Adipose tissue (tissue), 3 donors: ENCODE measurements around the gene KLHL25. TPM values are rescaled to one million over a fixed set of nuclear protein-coding genes. Genes with fewer than 3 reads are reported as not detected.

Source experiments
- H3K27ac ChIP-seq: one replicate; pipeline ENCODE4 v1.5.1; 2013; ENCODE audit warnings: low read depth, low read length
- WGBS, 3 donors: extraction: QIAGEN DNeasy Blood & Tissue Kit; methylation state at CpG; one replicate each; pipeline ENCODE4 v1.1.7; 2013; 5-methylcytosine and 5-hydroxymethylcytosine counted together
- polyA plus RNA-seq, 3 donors: library from polyadenylated mRNA; stranded (reverse); fragments of 200-250 nt; gene quantifications; one replicate each; pipeline ENCODE4 v1.2.3, GENCODE V29; 2013
- donor health status: healthy with polysubstance abuse.
- donor health status: Bipolar disorder and iron deficiency.
- donor health status: healthy.

KLHL25 gene
- polyA plus RNA-seq, 3 donors = 3.4 to 30.8 (median 3.8) TPM

DNA sequence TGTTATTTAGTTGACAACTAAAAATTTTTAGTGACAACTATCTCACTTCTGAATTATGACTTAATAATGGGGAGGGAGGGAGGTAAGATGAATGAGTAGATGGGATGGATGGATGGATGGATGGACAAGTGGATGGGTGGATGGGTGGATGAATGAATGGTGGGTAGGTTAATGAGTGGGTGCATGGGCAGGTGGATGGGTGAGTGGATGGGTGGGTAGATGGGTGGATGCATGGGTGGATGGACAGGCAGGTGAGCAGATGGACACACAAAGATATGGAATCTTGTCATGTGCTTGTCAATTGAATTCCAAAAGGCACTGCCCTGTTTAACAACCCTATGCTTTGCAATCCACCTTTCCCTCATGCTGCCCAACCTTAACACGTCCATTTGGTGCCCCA is 41.5 kb downstream of the KLHL25 start:
- 89 to 98% (median 95%) methylated on average over 1 of the region's 1 CpG for WGBS, 3 donors
- no peak overlapping the region for H3K27ac ChIP-seq

DNA sequence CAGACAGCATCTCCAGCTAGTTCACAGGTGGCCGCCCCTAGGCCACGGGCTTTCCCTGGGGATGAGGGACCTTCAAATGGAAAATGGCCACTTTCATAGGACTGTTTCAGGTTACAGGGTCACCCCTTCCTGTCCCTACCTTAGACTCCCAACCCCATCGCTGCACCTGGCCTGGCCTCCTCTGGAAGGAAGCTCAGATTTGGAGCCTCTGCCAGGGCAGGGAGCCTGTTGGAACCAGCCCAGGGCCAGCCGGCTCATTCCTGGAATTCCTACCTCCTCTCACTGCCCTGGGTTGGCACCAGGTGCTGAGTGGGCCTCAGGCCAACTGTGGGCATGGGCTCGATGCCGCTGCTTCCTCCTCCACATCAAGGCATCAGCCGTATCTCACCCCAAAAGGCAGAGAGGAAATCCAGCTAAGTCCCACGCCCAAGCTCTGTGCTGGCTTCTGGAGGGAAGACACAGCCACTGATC is 42.2 kb downstream of the KLHL25 start:
- no peak overlapping the region for H3K27ac ChIP-seq
- 19 to 54% (median 50%) methylated on average over 8 of the region's 8 CpGs for WGBS, 3 donors

DNA sequence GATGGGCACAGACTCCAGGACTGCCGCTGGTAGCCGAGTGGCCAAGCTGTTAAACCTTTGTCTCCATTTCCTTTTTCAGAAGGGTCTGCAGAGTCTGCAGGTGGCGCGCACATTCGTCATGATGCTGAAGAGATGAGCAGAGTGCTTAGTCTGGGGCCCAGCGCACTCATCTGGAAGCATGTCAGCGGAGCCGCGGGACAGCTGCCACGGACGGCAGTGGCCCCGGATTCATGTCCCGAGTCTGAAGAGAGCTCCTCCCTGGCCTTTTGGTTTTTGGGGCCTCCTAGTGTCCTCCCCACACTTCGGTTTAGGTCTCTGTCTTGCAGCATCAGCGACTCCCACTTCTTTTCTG is 42.6 kb downstream of the KLHL25 start:
- WGBS, 3 donors = 75 to 83% (median 80%) methylated on average over 15 of the region's 15 CpGs
- H3K27ac ChIP-seq = no peak overlapping the region

DNA sequence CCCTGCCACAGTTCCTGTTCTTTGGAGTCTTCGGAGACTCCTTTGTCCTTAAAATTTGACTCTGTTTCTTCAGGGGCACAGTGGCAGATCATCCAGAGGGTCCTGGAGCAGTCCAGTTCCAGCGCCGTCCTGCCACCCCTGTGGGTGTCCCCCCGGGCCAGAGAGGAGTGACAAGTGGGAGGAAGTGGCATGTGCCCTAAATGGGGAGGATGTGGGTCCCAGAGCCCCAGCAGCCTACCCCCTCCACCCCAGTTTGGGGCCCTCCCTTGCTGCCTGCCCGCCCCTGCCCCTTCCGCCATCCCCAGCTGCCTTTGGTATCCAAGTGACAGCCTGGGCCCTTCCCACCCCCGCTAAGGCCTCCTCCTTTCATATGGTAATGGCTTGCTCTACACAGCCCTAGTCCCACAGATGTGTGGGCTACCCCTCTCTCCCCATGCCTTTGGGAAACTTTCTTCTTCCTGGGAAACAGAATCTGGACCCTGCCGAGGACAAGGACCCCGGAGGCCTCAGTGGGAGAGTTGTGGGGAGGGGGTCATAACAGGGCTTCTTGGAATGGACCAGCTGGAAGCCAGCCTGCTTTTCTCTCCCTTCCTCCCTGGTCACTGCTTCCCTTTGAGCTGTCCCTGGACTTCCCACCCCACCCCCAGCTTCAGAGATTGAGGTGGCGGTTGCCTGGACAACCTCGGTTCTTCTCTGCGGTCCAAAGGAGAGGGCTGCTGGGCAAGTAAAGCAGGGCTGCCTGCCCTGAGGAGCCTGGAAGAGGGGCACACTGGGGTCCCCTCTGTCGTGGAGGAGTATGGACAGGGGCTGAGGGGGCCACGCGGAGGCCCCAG is 43.2 kb downstream of the KLHL25 start:
- H3K27ac ChIP-seq = no peak overlapping the region
- WGBS, 3 donors = 39 to 54% (median 53%) methylated on average over 15 of the region's 15 CpGs

DNA sequence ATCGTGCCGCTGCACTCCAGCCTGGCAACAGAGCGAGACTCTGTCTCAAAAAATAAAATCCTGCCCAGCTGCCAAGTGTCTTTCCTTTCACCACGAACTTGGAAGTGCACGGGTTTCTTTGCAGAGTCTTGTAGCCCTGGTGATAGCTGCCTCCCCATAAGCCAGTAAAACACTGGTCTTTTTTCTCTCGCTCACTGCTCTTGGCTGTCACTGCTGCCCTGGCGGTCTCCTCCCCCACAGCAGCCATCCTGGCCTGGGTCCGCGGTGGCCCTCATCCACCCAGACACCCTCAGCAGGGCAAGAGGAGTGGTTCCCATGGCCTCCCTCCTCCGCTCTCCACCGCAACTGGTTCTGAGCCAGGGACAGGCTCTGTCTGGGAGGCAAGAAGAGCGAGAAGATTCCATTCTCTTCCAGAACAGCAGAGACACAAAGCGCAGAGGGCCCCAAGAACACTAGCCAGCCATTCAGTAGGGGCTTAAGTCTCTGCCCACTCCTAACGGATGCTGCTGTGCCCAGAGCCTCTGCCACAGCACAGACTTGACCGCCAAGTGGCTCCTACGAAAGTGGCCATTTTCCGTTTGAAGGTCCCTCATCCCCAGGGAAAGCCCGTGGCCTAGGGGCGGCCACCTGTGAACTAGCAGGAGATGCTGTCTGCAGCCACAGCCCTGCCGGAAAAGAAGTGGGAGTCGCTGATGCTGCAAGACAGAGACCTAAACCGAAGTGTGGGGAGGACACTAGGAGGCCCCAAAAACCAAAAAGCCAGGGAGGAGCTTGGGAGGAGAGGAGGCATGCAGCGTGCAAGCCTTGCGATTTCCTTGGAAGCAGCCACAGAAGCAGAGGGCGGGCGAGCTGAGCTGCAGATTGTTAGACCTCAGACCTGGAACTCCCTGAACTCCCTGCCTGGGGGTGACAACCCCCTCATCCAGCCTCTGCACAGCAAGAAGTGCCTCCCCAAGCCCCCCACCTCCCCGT is 44.1 kb downstream of the KLHL25 start:
- no peak overlapping the region for H3K27ac ChIP-seq
- 37 to 66% (median 45%) methylated on average over 26 to 27 of the region's 27 CpGs for WGBS, 3 donors

DNA sequence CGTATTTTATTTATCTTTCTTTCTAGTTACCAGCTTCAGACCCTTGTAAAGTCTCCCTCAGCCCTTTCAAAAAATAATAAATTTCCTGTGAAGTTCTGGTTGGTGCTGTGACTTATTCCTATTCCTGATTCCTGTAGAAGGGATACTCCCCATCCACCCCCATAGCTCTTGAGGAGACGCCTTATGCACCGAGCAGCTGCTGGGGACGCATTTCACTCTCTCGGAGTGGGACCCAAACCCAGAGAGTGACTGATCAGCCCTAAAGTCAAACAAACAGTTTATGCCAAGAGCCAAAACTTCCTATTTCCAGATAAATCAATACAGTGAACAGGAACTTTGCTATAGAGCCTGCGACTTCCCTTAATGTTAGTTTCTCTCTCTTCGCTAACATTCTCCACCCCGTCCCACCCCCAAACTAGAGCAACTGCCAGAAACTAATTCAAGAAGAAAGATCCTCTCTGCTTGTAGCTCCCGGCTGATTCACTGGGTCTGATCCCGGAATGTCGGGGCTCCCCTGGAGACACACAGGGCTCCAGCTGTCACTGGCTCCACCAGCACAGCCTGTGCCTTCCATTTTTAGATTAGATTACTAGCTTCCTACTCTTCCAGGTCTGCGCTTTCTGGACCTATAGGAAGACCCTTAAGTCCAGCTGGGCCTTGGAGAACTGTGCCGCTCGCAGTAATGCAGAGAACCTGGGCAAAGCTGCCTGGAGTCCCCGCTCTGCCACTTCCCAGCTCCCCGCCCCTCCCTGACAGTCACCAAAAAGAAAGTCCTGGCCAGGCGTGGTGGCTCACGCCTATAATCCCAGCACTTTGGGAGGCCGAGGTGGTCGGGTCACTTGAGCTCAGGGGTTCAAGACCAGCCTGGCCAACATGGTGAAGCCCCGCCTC is 45.2 kb downstream of the KLHL25 start:
- WGBS, 3 donors = 59 to 73% (median 63%) methylated on average over 21 of the region's 21 CpGs
- H3K27ac ChIP-seq = no peak overlapping the region

DNA sequence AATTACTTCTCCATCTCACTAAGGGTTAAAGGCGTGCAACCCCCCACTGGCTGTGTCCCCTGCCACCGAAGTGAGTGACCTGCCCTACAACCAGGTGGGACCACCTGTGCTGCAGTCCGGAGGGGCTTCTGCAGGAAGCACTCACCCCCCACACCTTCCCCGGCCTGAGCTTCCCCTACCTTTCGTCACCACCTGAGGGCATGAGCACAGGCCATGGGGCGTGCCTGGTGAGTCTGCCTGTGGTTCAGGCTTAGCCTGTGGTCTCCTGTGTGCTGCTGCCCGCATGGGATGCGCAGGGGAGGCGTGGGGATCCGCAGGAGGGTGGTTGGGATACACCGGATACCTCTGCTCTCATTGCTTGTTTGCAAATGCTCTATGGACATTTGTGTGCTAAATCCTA is 46.0 kb downstream of the KLHL25 start:
- WGBS, 3 donors = 78 to 87% (median 82%) methylated on average over 11 of the region's 11 CpGs
- H3K27ac ChIP-seq = no peak overlapping the region

DNA sequence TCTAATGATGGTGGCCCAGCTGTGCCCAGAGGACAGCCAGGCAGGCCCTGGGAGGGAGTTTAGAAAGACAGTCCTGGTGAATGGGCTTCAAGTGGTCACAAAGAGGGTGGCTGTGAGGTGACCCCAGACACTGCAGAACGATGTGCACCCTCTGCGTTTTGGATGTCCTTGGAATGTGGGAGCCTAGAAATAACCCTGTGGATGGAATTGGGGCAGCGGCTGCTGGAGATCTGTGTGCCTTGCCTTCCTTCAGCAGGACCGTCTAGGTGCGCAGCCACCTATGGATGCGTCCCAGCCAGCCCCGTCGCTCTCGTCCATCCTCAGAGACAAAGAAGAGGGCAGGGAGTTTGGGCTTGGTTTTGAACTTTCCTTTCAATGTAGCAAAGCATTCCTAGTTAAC is 46.5 kb downstream of the KLHL25 start:
- 89 to 92% (median 91%) methylated on average over 9 of the region's 9 CpGs for WGBS, 3 donors
- H3K27ac ChIP-seq = no peak overlapping the region

DNA sequence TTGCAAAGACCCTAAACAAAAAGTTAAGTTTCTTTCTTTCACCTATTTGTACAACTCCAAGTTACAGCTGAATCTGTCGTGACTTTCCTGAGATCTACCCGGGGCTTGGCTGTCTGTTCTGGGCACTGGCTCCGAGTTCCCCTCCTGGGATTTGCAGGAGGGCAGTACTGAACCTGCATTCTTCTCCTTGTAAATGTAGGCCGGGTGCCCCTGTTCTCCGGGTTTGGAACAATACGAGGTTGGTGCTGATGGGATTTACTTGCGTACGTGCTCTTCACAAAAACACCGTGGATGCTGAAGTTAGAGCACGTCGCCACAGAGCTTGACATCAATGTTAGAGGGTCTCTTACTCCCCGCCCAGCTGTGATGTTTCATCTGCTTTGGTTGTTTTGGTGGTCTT is 48.1 kb downstream of the KLHL25 start:
- 88 to 92% (median 90%) methylated on average over 12 of the region's 12 CpGs for WGBS, 3 donors
- no peak overlapping the region for H3K27ac ChIP-seq

DNA sequence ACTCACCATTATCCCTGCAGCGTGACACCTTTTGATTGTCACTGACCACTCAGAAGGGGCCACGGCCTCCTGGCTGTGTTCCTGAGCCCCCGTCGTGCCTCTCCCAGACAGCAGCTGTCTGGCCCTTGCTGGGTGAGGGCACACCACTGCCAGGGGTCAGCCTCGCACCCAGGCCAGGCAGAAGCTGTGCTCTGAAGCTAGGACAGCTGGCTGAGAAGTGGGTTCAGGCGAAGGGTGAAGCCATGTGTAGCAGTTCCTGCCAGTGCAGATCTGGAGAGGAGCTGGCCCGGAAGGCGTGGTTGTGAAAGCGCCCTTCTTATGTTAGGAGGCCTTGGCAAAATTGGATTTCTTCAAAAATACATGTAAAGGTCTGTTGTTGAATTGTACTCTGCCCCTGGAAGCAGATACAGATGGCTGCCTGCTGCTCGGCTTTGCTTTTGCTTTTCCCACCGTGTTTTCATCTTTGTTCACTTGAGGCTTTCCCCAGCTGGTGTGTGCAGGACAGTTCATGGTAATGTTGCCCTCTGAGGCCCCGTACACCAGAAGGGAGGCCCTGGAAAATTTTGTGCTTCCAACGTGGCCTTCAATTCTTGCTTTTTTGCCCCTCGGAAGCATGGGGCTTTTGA is 49.1 kb downstream of the KLHL25 start:
- WGBS, 3 donors = 73 to 82% (median 81%) methylated on average over 14 of the region's 14 CpGs
- no peak overlapping the region for H3K27ac ChIP-seq

DNA sequence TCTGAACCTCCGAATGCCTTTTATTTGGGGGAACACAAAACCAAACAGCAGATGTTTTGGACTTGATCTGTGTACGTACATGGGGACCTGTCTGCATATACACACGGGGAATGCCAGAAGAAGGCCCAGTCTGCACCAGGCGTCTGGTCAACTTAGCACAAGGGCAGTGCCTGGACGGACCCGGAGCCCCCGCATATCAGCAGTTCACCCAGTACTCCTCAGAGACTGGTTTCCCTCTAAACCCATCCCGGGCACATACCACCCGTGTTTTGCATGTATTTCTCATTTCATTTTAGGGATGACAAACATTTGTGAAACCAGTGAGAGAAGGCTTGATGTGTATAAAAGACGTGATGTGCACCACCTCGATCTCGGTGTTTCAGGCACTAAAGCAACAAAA is 49.7 kb downstream of the KLHL25 start:
- WGBS, 3 donors = 85 to 90% (median 89%) methylated on average over 12 of the region's 12 CpGs

DNA sequence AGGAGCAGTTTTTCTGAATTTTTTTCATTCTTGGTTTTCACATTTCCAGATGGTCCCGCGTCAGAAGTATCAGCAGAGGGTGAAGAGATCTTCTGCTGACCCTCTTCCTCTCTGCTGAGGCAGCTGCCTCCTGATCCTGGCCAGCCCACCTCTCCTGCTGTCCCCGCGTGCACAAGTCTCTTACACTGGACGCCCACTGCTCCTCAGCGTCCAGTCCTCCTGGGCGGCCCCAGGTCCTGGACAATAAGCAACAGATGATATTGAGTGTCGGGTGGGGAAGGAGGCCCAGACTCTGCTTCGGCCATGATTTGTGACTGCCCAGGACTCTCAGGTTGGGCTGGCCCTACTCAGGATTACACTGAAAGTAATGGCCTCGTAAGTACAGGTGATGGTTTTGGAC is 50.1 kb downstream of the KLHL25 start:
- WGBS, 3 donors = 87 to 92% (median 90%) methylated on average over 10 of the region's 10 CpGs
- H3K27ac ChIP-seq = no peak overlapping the region

More for the DNA sequence above, 49.7 kb downstream of the KLHL25 start:
- H3K27ac ChIP-seq = no peak overlapping the region

DNA sequence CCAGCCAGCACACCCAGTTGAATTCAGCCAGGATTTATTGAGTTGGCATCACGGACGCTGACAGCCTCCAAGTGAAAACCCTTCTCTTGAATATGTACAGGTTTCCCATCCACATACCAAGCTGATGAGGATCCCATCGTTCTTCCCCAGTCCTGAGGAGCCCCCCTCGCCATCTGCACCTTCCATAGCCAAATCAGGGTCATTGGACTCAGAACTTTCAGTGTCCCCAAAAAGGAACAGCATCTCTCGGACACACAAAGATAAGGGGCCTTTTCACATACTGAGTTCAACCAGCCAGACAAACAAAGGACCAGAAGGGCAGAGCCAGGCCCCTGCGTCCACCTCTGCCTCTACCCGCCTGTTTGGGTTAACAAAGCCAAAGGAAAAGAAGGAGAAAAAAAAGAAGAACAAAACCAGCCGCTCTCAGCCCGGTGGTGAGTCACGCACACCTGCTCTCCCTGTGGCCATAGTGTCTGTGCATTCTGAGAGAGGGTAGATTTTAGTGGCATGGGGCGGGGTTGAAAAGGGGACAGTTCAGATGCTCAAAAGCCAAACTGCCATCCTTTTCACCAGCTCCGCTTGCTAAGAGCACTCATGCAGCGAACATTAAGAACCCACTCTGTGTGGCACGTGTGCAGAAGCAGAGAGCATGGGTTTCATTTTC is 51.2 kb downstream of the KLHL25 start:
- 84 to 89% (median 88%) methylated on average over 14 of the region's 14 CpGs for WGBS, 3 donors
- H3K27ac ChIP-seq = no peak overlapping the region

DNA sequence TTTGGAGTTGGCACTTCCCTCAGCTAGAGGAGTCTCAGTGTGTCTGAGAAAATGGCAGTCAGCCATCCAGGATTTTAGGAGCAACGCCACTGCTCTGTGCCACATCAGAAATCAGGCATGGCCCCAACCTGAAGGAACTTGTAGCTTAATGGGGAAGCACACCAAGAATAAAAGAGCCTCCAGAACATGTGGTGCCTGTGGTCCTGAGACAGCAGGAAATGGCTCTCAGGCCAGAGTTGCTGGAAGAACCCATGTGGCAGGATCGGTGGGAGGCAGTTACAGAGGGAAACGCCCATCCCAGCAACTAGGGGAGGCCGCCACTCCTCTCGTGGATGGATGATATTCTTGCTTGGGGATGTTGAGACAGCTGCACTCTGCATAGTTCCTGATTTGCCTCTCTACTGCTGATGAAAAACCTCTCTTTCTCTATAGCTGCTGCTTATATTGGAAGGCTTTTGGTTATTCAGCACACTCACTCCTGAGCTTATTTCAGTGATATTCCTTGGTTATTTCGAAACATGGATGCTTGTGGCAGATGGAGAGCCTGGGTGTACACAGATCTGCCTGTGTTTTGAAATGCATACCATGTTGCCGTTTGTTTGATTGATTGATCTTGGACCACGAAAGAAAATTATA is 52.4 kb downstream of the KLHL25 start:
- no peak overlapping the region for H3K27ac ChIP-seq
- 56 to 73% (median 64%) methylated on average over 8 of the region's 8 CpGs for WGBS, 3 donors

DNA sequence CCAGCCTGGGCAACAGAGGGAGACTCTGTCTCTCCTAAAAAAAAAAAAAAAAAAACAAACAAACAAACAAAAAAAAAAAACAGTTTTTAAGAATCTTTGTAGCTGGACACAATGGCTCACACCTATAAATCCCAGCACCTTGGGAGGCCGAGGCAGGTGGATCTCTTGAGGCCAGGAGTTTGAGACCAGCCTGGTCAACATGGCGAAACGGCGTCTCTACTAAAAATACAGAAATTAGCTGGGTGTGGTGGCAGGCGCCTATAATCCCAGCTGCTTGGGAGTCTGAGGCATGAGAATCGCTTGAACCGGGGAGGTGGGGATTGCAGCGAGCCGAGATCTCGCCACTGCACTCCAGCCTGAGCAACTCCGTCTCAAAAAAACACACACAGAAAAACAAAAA is 53.1 kb downstream of the KLHL25 start:
- 93 to 97% (median 95%) methylated on average over 11 of the region's 11 CpGs for WGBS, 3 donors
- H3K27ac ChIP-seq = no peak overlapping the region

DNA sequence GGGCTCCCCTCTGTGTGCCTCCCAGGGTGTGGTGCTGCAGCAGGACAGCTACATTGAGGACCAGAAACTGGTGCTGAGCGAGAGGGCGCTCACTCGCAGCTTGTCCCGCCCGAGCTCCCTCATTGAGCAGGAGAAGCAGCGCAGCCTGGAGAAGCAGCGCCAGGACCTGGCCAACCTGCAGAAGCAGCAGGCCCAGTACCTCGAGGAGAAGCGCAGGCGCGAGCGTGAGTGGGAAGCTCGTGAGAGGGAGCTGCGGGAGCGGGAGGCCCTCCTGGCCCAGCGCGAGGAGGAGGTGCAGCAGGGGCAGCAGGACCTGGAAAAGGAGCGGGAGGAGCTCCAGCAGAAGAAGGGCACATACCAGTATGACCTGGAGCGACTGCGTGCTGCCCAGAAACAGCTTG is 53.7 kb downstream of the KLHL25 start:
- WGBS, 3 donors = 93 to 96% (median 94%) methylated on average over 20 of the region's 20 CpGs
- no peak overlapping the region for H3K27ac ChIP-seq

DNA sequence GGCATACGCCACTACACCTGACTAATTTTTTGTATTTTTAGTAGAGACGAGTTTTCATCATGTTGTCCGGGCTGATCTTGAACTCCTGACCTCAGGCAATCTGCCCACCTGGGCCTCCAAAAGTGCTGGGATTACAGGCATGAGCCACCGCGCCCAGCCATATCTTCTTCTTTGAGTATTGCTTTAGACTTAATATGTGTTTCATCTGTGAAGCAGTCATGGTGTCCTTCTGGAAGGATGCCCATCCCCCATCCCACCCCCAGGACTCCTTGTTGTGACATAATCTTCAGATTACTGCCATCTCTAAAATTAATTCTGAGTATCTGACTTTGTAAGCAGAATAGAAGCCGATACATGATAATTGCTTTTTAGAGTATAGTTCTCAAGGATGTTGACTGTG is 57.7 kb downstream of the KLHL25 start:
- WGBS, 3 donors = 90 to 96% (median 91%) methylated on average over 6 of the region's 6 CpGs
- no peak overlapping the region for H3K27ac ChIP-seq
